Lower leg skin (tissue), 4 donors: ENCODE measurements around the gene FOXP1. TPM values are rescaled to one million over a fixed set of nuclear protein-coding genes. Genes with fewer than 3 reads are reported as not detected.

ENCODE experiments used
- DNase-seq, 2 donors: peaks; one replicate each; pipeline ENCODE4 v3.0.0-alpha.2; 2019; ENCODE audit warnings: low spot score in 2 of 2
- H3K4me3 ChIP-seq: fragments of 200-600 bp; sonication (generic); 2 replicates; pipeline ENCODE4 v1.5.1; 2017; ENCODE audit warnings: mild to moderate bottlenecking, low read depth; ENCODE audit not compliant: poor library complexity, severe bottlenecking
- POLR2A ChIP-seq, 2 donors: fragments of 450-650 bp; IDR thresholded peaks; one replicate each; pipeline ENCODE4 v1.6.1; 2016 to 2017; ENCODE audit warnings: antibody characterized with exemption in 2 of 2, mild to moderate bottlenecking in 1 of 2, moderate library complexity in 1 of 2
- WGBS, 2 donors: methylation state at CpG; one replicate each; pipeline ENCODE4 v1.1.5; 2018; 5-methylcytosine and 5-hydroxymethylcytosine counted together
- intact Hi-C: fragments of 100-400 bp; cut with DNase I; formaldehyde crosslinking; loops from one replicate; pipeline ENCODE4 v1.15.0; 2023; ENCODE audit warnings: low total_unique reads
- total RNA-seq, 4 donors: library from RNA; depleted of rRNA; stranded (reverse); fragments of >200 nt; gene quantifications; one replicate each; pipeline ENCODE4 v1.1.0, GENCODE V29; 2016
- TF ChIP-seq, protein P1 (sequence below), 3 donors: fragments of 450-650 bp; IDR thresholded peaks; one replicate each; pipeline ENCODE4 v1.5.1; 2016; ENCODE audit warnings: antibody characterized with exemption in 3 of 3, mild to moderate bottlenecking in 3 of 3, moderate library complexity in 2 of 3

Gene FOXP1
- total RNA-seq, 4 donors from 2014 or later = 46.6 to 66.6 (median 55.2) TPM

DNA sequence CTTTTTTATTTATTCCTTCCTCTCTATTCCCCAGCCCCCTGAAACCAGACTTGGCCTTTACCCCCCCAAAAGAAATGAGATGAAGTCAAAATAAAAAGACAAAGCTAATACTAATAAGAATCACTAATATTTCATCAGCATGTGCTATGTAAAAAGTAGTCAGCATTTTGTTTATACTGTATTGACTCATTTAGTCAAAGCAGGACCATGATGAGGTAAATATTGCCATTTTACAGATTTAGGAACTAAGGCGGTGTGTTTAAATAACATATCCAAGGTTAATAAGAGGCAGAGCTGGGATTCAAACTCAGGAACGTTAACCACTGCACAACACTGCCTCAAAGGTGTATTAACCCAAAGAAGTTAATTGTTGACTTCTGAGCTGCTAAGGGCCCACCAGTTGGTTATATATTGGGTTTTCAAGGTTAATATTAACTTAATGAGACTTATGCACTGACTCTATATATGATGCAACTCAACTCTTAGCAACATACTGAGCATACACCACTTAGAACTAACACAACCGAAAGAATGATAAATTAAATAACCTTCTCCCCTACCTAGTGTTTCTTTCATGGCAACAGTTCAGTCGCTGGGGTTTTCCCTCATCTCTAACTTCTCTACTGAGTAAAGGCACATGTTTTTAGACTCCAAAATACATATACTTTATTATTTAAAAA is 34.7 kb downstream of the FOXP1 start:
- no peak for TF ChIP-seq POLR2A (IDR thresholded peaks at IDR 0.05)
- TF ChIP-seq, protein P1, sequence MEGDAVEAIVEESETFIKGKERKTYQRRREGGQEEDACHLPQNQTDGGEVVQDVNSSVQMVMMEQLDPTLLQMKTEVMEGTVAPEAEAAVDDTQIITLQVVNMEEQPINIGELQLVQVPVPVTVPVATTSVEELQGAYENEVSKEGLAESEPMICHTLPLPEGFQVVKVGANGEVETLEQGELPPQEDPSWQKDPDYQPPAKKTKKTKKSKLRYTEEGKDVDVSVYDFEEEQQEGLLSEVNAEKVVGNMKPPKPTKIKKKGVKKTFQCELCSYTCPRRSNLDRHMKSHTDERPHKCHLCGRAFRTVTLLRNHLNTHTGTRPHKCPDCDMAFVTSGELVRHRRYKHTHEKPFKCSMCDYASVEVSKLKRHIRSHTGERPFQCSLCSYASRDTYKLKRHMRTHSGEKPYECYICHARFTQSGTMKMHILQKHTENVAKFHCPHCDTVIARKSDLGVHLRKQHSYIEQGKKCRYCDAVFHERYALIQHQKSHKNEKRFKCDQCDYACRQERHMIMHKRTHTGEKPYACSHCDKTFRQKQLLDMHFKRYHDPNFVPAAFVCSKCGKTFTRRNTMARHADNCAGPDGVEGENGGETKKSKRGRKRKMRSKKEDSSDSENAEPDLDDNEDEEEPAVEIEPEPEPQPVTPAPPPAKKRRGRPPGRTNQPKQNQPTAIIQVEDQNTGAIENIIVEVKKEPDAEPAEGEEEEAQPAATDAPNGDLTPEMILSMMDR (IDR thresholded peaks at IDR 0.05) = no peak
- 93 to 95% methylated on average over 4 of the region's 4 CpGs for WGBS, 2 donors
- no peak overlapping the region for H3K4me3 ChIP-seq
- intact Hi-C loops = no loop called here
- DNase-seq = no peak

GRCh38 chr3:71547249-71548198 is 36.0 kb downstream of the FOXP1 start:
- WGBS, 2 donors = 82 to 91% methylated on average over 4 of the region's 4 CpGs
- DNase-seq = no peak
- intact Hi-C loops = no loop called here

DNA sequence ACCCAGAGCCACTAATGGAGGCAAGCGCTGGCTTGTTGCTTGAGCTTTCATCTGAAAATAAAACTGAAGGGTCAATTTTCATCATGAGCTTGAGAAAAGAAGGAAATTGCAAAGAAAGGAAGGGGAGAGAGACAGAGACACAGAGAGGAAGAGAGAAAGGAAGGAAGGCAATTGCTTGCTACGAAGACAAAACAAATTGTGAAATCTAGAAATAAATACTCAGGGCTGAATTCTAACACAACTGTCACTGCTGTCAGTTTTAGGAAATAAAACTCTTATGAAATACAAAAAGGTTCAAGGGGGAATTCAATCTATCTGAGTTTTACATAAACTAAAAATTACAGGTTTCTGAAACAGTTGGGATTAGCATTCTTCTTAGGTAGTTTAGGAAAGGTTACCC is 36.7 kb downstream of the FOXP1 start:
- intact Hi-C loops = no loop called here
- TF ChIP-seq POLR2A (IDR thresholded peaks at IDR 0.05) = no peak
- TF ChIP-seq, protein P1 (IDR thresholded peaks at IDR 0.05) = no peak
- WGBS, 2 donors = 85% methylated on average over 2 of the region's 2 CpGs
- H3K4me3 ChIP-seq = no peak overlapping the region
- no peak for DNase-seq

More at GRCh38 chr3:71547249-71548198, 36.0 kb downstream of the FOXP1 start:
- TF ChIP-seq POLR2A (IDR thresholded peaks at IDR 0.05) = no peak
- TF ChIP-seq, protein P1 (IDR thresholded peaks at IDR 0.05) = no peak
- H3K4me3 ChIP-seq = no peak overlapping the region

DNA sequence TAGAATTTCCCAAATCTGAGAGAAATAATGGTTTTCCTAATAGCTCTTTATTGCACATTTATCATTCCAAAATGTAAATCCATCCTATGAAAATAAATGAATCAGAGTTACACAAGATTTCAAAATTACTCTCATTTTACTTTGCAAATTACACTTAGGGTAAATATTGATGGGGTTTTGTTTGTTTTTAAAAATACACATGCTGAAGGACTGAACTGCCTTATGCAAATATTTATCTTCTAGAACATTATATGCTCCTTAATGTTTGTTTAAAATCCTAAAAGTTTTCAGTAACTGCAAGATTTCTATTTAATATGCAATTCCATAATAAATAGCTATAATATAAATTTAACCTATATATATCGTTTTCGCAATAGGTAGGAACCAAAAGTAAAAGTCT is 38.2 kb downstream of the FOXP1 start:
- intact Hi-C loops = no loop called here
- TF ChIP-seq POLR2A (IDR thresholded peaks at IDR 0.05) = no peak
- TF ChIP-seq, protein P1 (IDR thresholded peaks at IDR 0.05) = no peak
- DNase-seq = no peak
- H3K4me3 ChIP-seq = no peak overlapping the region
- WGBS, 2 donors = 92 to 93% methylated on average over 2 of the region's 2 CpGs

DNA sequence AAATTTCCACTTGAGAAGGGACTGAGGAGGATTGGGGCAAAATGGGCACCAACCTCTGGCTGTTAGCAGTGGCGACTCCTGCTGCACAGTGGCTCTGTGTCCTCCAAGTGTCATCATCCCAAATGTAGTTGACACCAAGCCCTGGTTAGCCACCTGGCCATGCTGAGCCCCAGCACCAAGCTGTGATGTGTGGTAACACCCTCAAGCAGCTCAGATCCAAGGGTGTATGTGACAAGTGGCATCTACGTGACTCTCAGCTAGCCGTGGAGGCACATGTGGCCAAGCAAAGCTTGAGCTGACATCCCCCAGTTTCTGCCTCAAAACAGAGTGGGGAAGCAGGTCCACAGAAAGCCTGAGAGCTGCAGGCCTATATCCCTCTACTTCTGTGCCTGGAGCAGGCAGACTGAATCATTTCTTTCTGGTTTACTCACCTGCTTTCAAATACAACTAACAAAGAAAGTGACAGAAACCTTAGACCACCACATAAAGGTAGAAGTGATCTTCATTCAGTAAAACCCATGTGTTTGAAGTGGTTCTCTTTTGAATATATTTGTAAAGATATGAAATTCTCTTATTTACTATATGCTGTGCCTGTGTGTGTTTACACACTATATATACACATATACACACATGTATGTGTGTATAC is 40.0 kb downstream of the FOXP1 start:
- DNase-seq = no peak
- 44 to 47% methylated on average over 3 of the region's 3 CpGs for WGBS, 2 donors
- intact Hi-C loops = no loop called here
- H3K4me3 ChIP-seq = no peak overlapping the region
- TF ChIP-seq, protein P1 (IDR thresholded peaks at IDR 0.05) = no peak
- no peak for TF ChIP-seq POLR2A (IDR thresholded peaks at IDR 0.05)
